ENCODE results near the gene C16orf74. TPM values are rescaled to one million over a fixed set of nuclear protein-coding genes. Genes with fewer than 3 reads are reported as not detected.

C16orf74 gene
- total and polyA plus RNA-seq, 11 donors, result 0.53 to 4.1 (median 1.6) TPM

DNA sequence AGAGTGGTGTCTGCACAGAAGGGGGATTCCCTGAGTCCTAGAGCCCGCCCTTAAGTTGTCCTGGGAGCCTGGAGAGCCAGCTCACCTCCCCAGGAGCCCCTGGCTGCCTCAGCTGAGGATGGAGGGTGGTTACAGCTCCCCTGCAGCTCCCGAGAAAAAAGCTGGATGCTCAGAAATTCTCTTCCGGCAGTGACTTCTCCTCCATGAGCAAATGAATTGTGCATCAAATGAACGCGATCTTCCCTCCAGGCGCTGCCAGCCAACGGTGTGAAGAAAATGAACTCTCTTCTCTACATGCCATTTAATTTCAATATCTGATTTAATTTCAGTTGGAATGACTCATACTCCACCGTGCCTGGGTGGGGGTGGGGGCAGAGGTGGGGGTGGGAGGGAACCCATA lies 14.3 kb upstream of the C16orf74 start:
- Histone ChIP-seq H3K4me1 (peaks cover 0 to 8% (median 0%) of the 10 kb centered on the region in 12 donors), H3K9me3 (no peaks in the 10 kb centered on the region), H3K27ac (no peak overlapping the region), H3K36me3 (no peaks in the 10 kb centered on the region), H3K27me3 (peaks cover 0 to 22% (median 0%) of the 10 kb centered on the region in 9 donors), H3K4me3 (no peak overlapping the region)
- TF ChIP-seq, protein P1, sequence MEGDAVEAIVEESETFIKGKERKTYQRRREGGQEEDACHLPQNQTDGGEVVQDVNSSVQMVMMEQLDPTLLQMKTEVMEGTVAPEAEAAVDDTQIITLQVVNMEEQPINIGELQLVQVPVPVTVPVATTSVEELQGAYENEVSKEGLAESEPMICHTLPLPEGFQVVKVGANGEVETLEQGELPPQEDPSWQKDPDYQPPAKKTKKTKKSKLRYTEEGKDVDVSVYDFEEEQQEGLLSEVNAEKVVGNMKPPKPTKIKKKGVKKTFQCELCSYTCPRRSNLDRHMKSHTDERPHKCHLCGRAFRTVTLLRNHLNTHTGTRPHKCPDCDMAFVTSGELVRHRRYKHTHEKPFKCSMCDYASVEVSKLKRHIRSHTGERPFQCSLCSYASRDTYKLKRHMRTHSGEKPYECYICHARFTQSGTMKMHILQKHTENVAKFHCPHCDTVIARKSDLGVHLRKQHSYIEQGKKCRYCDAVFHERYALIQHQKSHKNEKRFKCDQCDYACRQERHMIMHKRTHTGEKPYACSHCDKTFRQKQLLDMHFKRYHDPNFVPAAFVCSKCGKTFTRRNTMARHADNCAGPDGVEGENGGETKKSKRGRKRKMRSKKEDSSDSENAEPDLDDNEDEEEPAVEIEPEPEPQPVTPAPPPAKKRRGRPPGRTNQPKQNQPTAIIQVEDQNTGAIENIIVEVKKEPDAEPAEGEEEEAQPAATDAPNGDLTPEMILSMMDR (IDR thresholded peaks at IDR 0.05), result no peak
- TF ChIP-seq POLR2A (IDR thresholded peaks at IDR 0.05), result no peak
- WGBS, 4 donors, result 57 to 72% (median 65%) methylated on average over 8 of the region's 8 CpGs
- no peak for DNase-seq
- intact Hi-C loops (cut with DNase I), result no loop called here
- no peak for ATAC-seq

DNA sequence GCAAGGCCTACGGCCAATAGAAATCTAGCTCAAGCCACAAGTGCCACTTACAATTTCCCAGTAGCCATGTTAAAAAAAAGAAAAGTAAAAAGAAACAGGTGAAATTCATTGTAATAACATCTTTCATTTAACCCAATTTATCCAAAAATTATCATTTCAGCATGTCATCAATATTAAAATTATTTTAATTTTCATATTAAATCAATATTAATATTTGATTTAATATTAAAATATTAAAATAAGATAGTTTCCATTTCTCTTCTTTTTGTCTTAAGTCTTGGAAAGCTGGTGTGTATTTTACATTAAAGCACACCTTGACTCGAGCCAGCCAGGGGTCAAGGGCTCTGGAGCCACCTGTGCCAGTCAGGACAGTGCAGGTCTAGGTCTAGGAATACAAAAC lies 12.7 kb upstream of the C16orf74 start:
- TF ChIP-seq POLR2A (IDR thresholded peaks at IDR 0.05), result no peak
- TF ChIP-seq, protein P1 (IDR thresholded peaks at IDR 0.05), result no peak
- no peak for ATAC-seq
- H3K27me3 ChIP-seq, result peaks cover 0 to 32% (median 0%) of the 10 kb centered on the region in 9 donors
- DNase-seq, result no peak
- H3K4me1 ChIP-seq, result peaks cover 0 to 17% (median 0%) of the 10 kb centered on the region in 12 donors
- 73 to 94% (median 90%) methylated on average over 2 of the region's 2 CpGs for WGBS, 4 donors
- H3K9me3 ChIP-seq, result no peaks in the 10 kb centered on the region
- intact Hi-C loops (cut with DNase I), result no loop called here
- H3K27ac ChIP-seq, result no peak overlapping the region
- H3K36me3 ChIP-seq, result no peaks in the 10 kb centered on the region
- no peak overlapping the region for H3K4me3 ChIP-seq

DNA sequence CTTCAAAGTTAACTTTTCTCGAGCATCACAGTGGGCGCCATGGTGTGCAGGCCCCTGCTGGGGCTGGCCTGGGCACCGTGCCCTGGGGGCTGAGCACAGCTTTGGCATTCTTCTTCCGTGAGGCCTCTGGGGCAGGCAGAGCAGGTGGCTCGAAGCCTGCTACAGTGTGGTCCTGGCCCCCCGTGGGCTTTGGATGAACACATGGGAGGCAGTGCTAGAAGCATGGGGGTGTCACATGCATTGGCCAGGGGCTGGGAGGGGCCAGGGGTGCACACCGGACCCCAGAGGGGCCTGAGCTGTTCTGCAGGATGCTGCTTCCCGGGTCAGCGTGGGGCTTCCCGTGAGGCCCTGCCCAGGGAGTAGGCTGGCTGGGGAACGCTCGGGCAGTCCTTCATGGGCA lies 12.1 kb upstream of the C16orf74 start:
- DNase-seq, result no peak
- 84 to 90% (median 87%) methylated on average over 10 to 12 of the region's 12 CpGs for WGBS, 4 donors
- H3K27me3 ChIP-seq, result peaks cover 0 to 32% (median 0%) of the 10 kb centered on the region in 9 donors

GRCh38 chr16:85761861-85762260 lies 11.0 kb upstream of the C16orf74 start:
- TF ChIP-seq, protein P1 (IDR thresholded peaks at IDR 0.05), result no peak
- TF ChIP-seq POLR2A (IDR thresholded peaks at IDR 0.05), result no peak
- H3K27me3 ChIP-seq, result peaks cover 0 to 32% (median 0%) of the 10 kb centered on the region in 9 donors
- DNase-seq (no peak), ATAC-seq (no peak)
- H3K27ac ChIP-seq, result no peak overlapping the region
- 62 to 79% (median 71%) methylated on average over 6 of the region's 6 CpGs for WGBS, 4 donors
- H3K4me1 ChIP-seq, result peaks cover 0 to 20% (median 0%) of the 10 kb centered on the region in 12 donors
- no peaks in the 10 kb centered on the region for H3K36me3 ChIP-seq
- no peaks in the 10 kb centered on the region for H3K9me3 ChIP-seq
- intact Hi-C loops (cut with DNase I), result no loop called here
- H3K4me3 ChIP-seq, result no peak overlapping the region

More for the DNA sequence above, 12.1 kb upstream of the C16orf74 start:
- Histone ChIP-seq H3K4me3 (no peak overlapping the region), H3K9me3 (no peaks in the 10 kb centered on the region), H3K27ac (no peak overlapping the region), H3K4me1 (peaks cover 0 to 20% (median 0%) of the 10 kb centered on the region in 12 donors), H3K36me3 (no peaks in the 10 kb centered on the region)
- ATAC-seq, result no peak
- TF ChIP-seq, protein P1 (IDR thresholded peaks at IDR 0.05), result no peak
- no peak for TF ChIP-seq POLR2A (IDR thresholded peaks at IDR 0.05)
- intact Hi-C loops (cut with DNase I), result no loop called here
